Keratinocyte (primary cell): ENCODE measurements around the gene SLC17A7. TPM values are rescaled to one million over a fixed set of nuclear protein-coding genes. Genes with fewer than 3 reads are reported as not detected.
A peak's percentile ranks its signal among the peaks of the same experiment; 100 is the strongest.

Experiments used
- DNase-seq: peaks from one replicate; pipeline ENCODE4 v3.0.0-alpha.2; 2011; ENCODE audit warnings: low read depth, missing footprints, low spot score
- FAIRE-seq: peaks from 2 replicates; lab custom pipeline; 2011; peaks lifted over from hg19 to GRCh38; lab: Jason Lieb, UNC
- H2AFZ ChIP-seq: 2 replicates; pipeline ENCODE4 v1.6.0; 2012; ENCODE audit warnings: low read length, control low read depth, inconsistent platforms; ENCODE audit not compliant: control insufficient read depth
- H3K27ac ChIP-seq: 2 replicates; pipeline ENCODE4 v1.5.1; 2011; ENCODE audit warnings: low read length; ENCODE audit not compliant: control insufficient read depth, insufficient read depth
- H3K27me3 ChIP-seq: 3 replicates; pipeline ENCODE4 v1.6.0; 2011; ENCODE audit warnings: low read length; ENCODE audit not compliant: control insufficient read depth, insufficient read depth; ENCODE audit errors: extremely low read depth
- H3K36me3 ChIP-seq, 2 experiments: 2 replicates in 1 of 2; 3 replicates in 1 of 2; pipeline ENCODE4 v1.5.1; 2011; ENCODE audit warnings: low read length in 2 of 2, mild to moderate bottlenecking in 1 of 2; ENCODE audit not compliant: control insufficient read depth in 2 of 2, insufficient read depth in 2 of 2; ENCODE audit errors: extremely low read depth in 1 of 2
- H3K4me1 ChIP-seq: 3 replicates; pipeline ENCODE4 v1.5.1; 2011; ENCODE audit warnings: low read length; ENCODE audit not compliant: control insufficient read depth, insufficient read depth; ENCODE audit errors: extremely low read depth
- H3K4me2 ChIP-seq: 3 replicates; pipeline ENCODE4 v1.6.0; 2011; ENCODE audit warnings: low read depth, low read length; ENCODE audit not compliant: control insufficient read depth, insufficient read depth; ENCODE audit errors: extremely low read depth
- H3K4me3 ChIP-seq, 3 experiments: fragments of 200-600 bp in 1 of 3; sonication (generic) in 1 of 3; 2 replicates in 2 of 3; 3 replicates in 1 of 3; pipeline ENCODE4 v1.5.1; 2011 to 2016; ENCODE audit warnings: low read length in 3 of 3, mild to moderate bottlenecking in 3 of 3, control low read depth in 2 of 3, inconsistent platforms in 1 of 3, low read depth in 1 of 3, mixed read lengths in 1 of 3, mixed run types in 1 of 3, moderate library complexity in 1 of 3; ENCODE audit not compliant: control insufficient read depth in 2 of 3, insufficient read depth in 2 of 3; ENCODE audit errors: extremely low read depth in 1 of 3
- H3K79me2 ChIP-seq: 2 replicates; pipeline ENCODE4 v1.6.0; 2012; ENCODE audit warnings: low read length; ENCODE audit not compliant: control insufficient read depth, insufficient read depth
- H3K9ac ChIP-seq: 3 replicates; pipeline ENCODE4 v1.6.0; 2011; ENCODE audit warnings: low read length; ENCODE audit not compliant: control insufficient read depth, insufficient read depth; ENCODE audit errors: extremely low read depth
- H3K9me1 ChIP-seq: 3 replicates; pipeline ENCODE4 v1.6.0; 2011; ENCODE audit warnings: low read length; ENCODE audit not compliant: control insufficient read depth, insufficient read depth; ENCODE audit errors: extremely low read depth
- H3K9me3 ChIP-seq: 2 replicates; pipeline ENCODE4 v1.5.1; 2012; ENCODE audit warnings: low read depth, low read length; ENCODE audit not compliant: control insufficient read depth
- H4K20me1 ChIP-seq: 3 replicates; pipeline ENCODE4 v1.6.0; 2011; ENCODE audit warnings: low read length; ENCODE audit not compliant: control insufficient read depth, insufficient read depth; ENCODE audit errors: extremely low read depth
- EZH2 ChIP-seq: IDR thresholded peaks from one replicate; pipeline ENCODE4 v1.6.1; 2012; ENCODE audit warnings: inconsistent platforms, mild to moderate bottlenecking, low read length, moderate library complexity
- dilution Hi-C: fragments of 300-500 bp; cut with MboI; formaldehyde crosslinking; loops from one replicate; pipeline ENCODE4 v1.7.0; 2020; ENCODE audit warnings: low sequenced_read_pairs; ENCODE audit not compliant: extremely low pct_ligation_motif_present
- polyA plus RNA-seq, 5 experiments: library from polyadenylated mRNA; depleted of rRNA in 3 of 5; stranded (reverse) in 3 of 5; stranded (forward) in 1 of 5; unstranded in 1 of 5; fragments of >200 nt; gene quantifications; 1 replicate in 1 of 5; 2 replicates in 3 of 5; 3 replicates in 1 of 5; pipeline versions ENCODE4 v1.2.1 to v1.2.3, GENCODE V29; 2011 to 2012; ENCODE audit warnings: missing spikeins in 2 of 5, low read depth in 1 of 5, low replicate concordance in 1 of 5
- TF ChIP-seq, protein P1 (sequence below), 3 experiments: IDR thresholded peaks in 1 of 3; conservative IDR thresholded peaks in 1 of 3; optimal IDR thresholded peaks in 1 of 3; 2 replicates in 2 of 3; 3 replicates in 1 of 3; pipeline versions ENCODE3 to v1.5.1; 2011; ENCODE audit warnings: low read length in 3 of 3, mild to moderate bottlenecking in 3 of 3, moderate library complexity in 2 of 3, control low read depth in 1 of 3, inconsistent platforms in 1 of 3; ENCODE audit not compliant: insufficient read depth in 2 of 3; ENCODE audit errors: extremely low read depth in 1 of 3

The SLC17A7 gene
- polyA plus RNA-seq, 1 donor (not counting 4 experiments of a cell fraction or from before 2014, with no cell fraction given): 0.04 TPM

DNA sequence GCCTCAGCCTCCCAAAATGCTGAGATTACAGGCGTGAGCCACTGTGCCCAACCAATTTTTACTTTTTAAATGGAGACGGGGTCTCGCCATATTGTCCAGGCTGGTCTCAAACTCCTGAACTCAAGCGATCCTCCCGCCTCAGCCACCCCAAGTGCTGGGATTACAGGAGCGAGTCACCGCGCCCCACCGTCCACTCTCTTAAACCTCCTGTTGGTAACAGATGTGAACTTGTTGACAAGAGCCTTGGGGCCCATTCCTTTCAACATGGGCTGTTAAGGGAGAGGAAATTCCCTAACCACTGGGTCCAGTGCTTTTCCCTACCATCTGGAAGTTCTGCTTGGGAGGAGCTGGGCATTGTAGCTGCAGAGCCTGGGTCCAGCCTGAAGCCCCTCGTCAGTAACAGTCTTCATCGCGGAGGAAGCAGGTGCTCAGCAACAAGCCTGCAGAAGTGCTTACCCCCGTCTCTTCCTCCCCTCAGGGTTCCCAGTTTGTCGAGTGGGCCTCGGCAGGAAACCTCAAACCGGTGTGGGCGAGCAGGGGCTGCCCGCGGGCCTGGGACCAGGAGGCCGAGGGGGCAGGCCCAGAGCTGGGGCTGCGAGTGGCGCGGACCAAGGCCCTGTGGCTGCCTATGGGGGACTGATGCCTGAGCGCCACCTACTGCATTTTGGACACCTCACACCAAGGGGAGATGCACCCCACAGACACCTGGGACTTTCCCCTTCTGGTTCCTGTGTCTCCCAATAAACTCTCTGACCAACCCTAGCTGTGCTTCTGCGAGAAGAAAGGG is 28.7 kb upstream of the SLC17A7 start:
- no peaks in the 10 kb centered on the region for H3K9me1 ChIP-seq
- dilution Hi-C loops: no loop called here
- TF ChIP-seq EZH2: no peak
- TF ChIP-seq, protein P1, sequence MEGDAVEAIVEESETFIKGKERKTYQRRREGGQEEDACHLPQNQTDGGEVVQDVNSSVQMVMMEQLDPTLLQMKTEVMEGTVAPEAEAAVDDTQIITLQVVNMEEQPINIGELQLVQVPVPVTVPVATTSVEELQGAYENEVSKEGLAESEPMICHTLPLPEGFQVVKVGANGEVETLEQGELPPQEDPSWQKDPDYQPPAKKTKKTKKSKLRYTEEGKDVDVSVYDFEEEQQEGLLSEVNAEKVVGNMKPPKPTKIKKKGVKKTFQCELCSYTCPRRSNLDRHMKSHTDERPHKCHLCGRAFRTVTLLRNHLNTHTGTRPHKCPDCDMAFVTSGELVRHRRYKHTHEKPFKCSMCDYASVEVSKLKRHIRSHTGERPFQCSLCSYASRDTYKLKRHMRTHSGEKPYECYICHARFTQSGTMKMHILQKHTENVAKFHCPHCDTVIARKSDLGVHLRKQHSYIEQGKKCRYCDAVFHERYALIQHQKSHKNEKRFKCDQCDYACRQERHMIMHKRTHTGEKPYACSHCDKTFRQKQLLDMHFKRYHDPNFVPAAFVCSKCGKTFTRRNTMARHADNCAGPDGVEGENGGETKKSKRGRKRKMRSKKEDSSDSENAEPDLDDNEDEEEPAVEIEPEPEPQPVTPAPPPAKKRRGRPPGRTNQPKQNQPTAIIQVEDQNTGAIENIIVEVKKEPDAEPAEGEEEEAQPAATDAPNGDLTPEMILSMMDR (optimal IDR thresholded peaks at IDR 0.05 in 1 of 3, IDR thresholded peaks at IDR 0.05 in 1 of 3, conservative IDR thresholded peaks at IDR 0.05 in 1 of 3; ENCODE audit: extremely low read depth in 1 of 3, insufficient read depth in 2 of 3, low read length in 3 of 3): peak; percentile 12 to 68 (median 46)
- no peak overlapping the region for H3K9ac ChIP-seq
- H2AFZ ChIP-seq: no peak overlapping the region
- no peaks in the 10 kb centered on the region for H3K9me3 ChIP-seq
- no peak for FAIRE-seq
- H3K27ac ChIP-seq: no peak overlapping the region
- H3K4me2 ChIP-seq: no peak overlapping the region
- H3K4me1 ChIP-seq: peaks cover 18% of the 10 kb centered on the region
- DNase-seq: no peak
- no peak overlapping the region for H3K4me3 ChIP-seq
- peaks cover 0 to 2% of the 10 kb centered on the region in 2 experiments for H3K36me3 ChIP-seq
- H3K27me3 ChIP-seq: peaks cover 4% of the 10 kb centered on the region
- H4K20me1 ChIP-seq: no peaks in the 10 kb centered on the region
- no peaks in the 10 kb centered on the region for H3K79me2 ChIP-seq

DNA sequence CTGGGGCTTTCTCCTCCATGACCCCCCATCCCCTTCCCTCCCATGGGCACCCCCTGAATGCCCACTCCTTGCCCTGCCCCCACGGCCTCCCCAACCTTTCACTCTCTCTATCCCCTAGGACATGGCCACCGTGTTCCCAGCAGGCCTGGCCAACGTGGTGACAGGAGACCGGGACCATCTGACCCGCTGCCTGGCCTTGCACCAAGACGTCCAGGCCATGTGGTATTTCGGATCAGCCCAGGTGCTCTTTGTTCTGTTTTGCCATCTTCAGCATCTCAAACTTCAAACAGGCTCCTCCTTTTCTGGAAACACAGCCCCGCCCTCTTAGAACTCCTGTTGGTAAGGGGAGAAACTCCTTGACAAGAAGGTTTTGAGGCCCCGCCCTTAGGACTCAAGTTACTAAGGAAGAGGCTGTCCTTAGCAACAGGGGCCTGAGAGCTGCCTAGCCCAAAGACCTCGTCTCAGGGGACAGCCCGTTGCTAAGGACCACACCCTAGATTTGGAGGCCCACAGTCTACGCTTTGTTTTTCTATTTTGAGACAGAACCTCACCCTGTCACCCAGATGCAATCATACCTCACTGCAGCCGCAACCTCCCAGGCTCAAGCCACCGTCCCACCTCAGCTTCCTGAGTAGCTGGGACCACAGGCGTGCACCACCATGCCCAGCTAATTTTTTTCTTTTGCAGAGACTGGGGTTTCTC is 27.6 kb upstream of the SLC17A7 start:
- Histone ChIP-seq H3K79me2 (no peaks in the 10 kb centered on the region), H2AFZ (no peak overlapping the region), H3K4me3 (peak overlapping the region in 1 of 3 experiments; percentile 25), H3K27me3 (no peaks in the 10 kb centered on the region), H4K20me1 (no peaks in the 10 kb centered on the region), H3K36me3 (peaks cover 0 to 2% of the 10 kb centered on the region in 2 experiments), H3K9me1 (no peaks in the 10 kb centered on the region), H3K27ac (peak overlapping the region; percentile 69), H3K4me1 (peaks cover 18% of the 10 kb centered on the region), H3K4me2 (peak overlapping the region; percentile 73), H3K9ac (peak overlapping the region; percentile 47), H3K9me3 (no peaks in the 10 kb centered on the region)
- DNase-seq (peak; percentile 73), FAIRE-seq (peak; percentile 68)
- TF ChIP-seq, protein P1 (optimal IDR thresholded peaks at IDR 0.05 in 1 of 3, IDR thresholded peaks at IDR 0.05 in 1 of 3, conservative IDR thresholded peaks at IDR 0.05 in 1 of 3; ENCODE audit: extremely low read depth in 1 of 3, insufficient read depth in 2 of 3, low read length in 3 of 3): no peak
- no peak for TF ChIP-seq EZH2
- dilution Hi-C loops: no loop called here
